Testis (tissue), 2 donors: Measurements from ENCODE around the gene OR1N1.
"Not testable (repeated sequence)": the region's sequence is repeated elsewhere in the genome, so short reads cannot be mapped to it uniquely, and the experiment has no call there.

Experiments used
- POLR2A ChIP-seq: fragments of 450-650 bp; IDR thresholded peaks from one replicate; pipeline ENCODE4 v1.6.1; 2017; ENCODE audit warnings: antibody characterized with exemption, mild to moderate bottlenecking, moderate library complexity
- TF ChIP-seq, protein P1 (sequence below), 3 experiments: fragments of 450-650 bp in 2 of 3; fragments of 200-600 bp in 1 of 3; sonication (generic) in 1 of 3; IDR thresholded peaks; one replicate each; pipeline ENCODE4 v1.5.1; 2016 to 2019; ENCODE audit warnings: antibody characterized with exemption in 3 of 3, mild to moderate bottlenecking in 2 of 3, moderate library complexity in 1 of 3

DNA sequence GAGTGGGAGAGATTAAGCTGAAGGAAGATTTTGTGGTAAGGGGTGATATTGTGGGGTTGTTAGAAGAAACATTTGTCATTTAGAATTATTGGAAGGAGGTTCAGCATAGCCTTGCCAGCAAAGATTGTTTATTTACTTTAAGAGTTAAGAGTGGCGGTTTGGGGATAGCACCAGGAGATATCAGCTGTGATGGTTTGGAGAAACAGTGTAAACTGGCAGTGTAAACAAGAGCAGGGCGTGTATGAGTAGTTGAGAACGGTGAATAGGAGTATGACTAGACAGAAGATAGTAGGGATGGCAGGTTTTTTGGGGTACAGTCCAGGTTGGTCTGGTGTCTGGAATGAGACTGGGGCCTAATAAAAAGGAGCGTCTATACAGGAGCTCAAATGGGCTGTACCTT lies 4.1 kb upstream of the OR1N1 start:
- TF ChIP-seq, protein P1, sequence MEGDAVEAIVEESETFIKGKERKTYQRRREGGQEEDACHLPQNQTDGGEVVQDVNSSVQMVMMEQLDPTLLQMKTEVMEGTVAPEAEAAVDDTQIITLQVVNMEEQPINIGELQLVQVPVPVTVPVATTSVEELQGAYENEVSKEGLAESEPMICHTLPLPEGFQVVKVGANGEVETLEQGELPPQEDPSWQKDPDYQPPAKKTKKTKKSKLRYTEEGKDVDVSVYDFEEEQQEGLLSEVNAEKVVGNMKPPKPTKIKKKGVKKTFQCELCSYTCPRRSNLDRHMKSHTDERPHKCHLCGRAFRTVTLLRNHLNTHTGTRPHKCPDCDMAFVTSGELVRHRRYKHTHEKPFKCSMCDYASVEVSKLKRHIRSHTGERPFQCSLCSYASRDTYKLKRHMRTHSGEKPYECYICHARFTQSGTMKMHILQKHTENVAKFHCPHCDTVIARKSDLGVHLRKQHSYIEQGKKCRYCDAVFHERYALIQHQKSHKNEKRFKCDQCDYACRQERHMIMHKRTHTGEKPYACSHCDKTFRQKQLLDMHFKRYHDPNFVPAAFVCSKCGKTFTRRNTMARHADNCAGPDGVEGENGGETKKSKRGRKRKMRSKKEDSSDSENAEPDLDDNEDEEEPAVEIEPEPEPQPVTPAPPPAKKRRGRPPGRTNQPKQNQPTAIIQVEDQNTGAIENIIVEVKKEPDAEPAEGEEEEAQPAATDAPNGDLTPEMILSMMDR (IDR thresholded peaks at IDR 0.05): not testable (repeated sequence)
- TF ChIP-seq POLR2A: not testable (repeated sequence)
